MV-4-11 (cell line): ENCODE measurements around the gene ARHGAP8.
A peak's percentile ranks its signal among the peaks of the same experiment; 100 is the strongest.
"Not testable (repeated sequence)": the region's sequence is repeated elsewhere in the genome, so short reads cannot be mapped to it uniquely, and the experiment has no call there.

Experiments used
- DNase-seq: peaks from one replicate; lab custom pipeline; 2025; lab: John Stamatoyannopoulos, UW

Gene ARHGAP8

GRCh38 chr22:44739024-44739423 is 13.4 kb upstream of the ARHGAP8 start:
- no peak for DNase-seq

GRCh38 chr22:44739666-44740065 is 12.7 kb upstream of the ARHGAP8 start:
- not testable (repeated sequence) for DNase-seq

GRCh38 chr22:44740307-44740706 is 12.1 kb upstream of the ARHGAP8 start:
- DNase-seq, result no peak

GRCh38 chr22:44741929-44742328 is 10.4 kb upstream of the ARHGAP8 start:
- no peak for DNase-seq

GRCh38 chr22:44743247-44743646 is 9.1 kb upstream of the ARHGAP8 start:
- no peak for DNase-seq

- DNase-seq, result no peak
These were observed 8.6 kb upstream of the ARHGAP8 start for GRCh38 chr22:44743804-44744211.

GRCh38 chr22:44745853-44746789 is 6.3 kb upstream of the ARHGAP8 start:
- no peak for DNase-seq

GRCh38 chr22:44747784-44748127 is 4.6 kb upstream of the ARHGAP8 start:
- peak; percentile 64 for DNase-seq

GRCh38 chr22:44748524-44748923 is 3.9 kb upstream of the ARHGAP8 start:
- no peak for DNase-seq

- DNase-seq, result no peak
These were observed 1.9 kb upstream of the ARHGAP8 start for GRCh38 chr22:44750481-44750880.

- no peak for DNase-seq
These were observed 1.0 kb downstream of the ARHGAP8 start for GRCh38 chr22:44753189-44754042.

- no peak for DNase-seq
These were observed 2.6 kb downstream of the ARHGAP8 start for GRCh38 chr22:44754998-44755397.

GRCh38 chr22:44755417-44755816 is 3.0 kb downstream of the ARHGAP8 start:
- DNase-seq, result no peak

- no peak for DNase-seq
These were observed 3.6 kb downstream of the ARHGAP8 start for GRCh38 chr22:44755956-44756361.

GRCh38 chr22:44758344-44758973 is 6.1 kb downstream of the ARHGAP8 start:
- DNase-seq, result no peak

GRCh38 chr22:44759001-44759400 is 6.6 kb downstream of the ARHGAP8 start:
- no peak for DNase-seq

GRCh38 chr22:44759430-44760310 is 7.3 kb downstream of the ARHGAP8 start:
- DNase-seq, result no peak

- DNase-seq, result no peak
These were observed 8.1 kb downstream of the ARHGAP8 start for GRCh38 chr22:44760476-44760875.

GRCh38 chr22:44761025-44761424 is 8.7 kb downstream of the ARHGAP8 start:
- no peak for DNase-seq

- no peak for DNase-seq
These were observed 12.0 kb downstream of the ARHGAP8 start for GRCh38 chr22:44764373-44764772.

GRCh38 chr22:44764974-44765373 is 12.6 kb downstream of the ARHGAP8 start:
- DNase-seq, result peak; percentile 50
